Transverse colon (tissue), 3 donors: ENCODE results near the gene SRPX2.

Experiments
- CTCF ChIP-seq, 5 experiments: fragments of 200-600 bp in 3 of 5; fragments of 450-650 bp in 2 of 5; sonication (generic) in 3 of 5; IDR thresholded peaks; 1 replicate in 2 of 5; 2 replicates in 3 of 5; pipeline ENCODE4 v1.5.1; 2016 to 2017; ENCODE audit warnings: antibody characterized with exemption in 5 of 5, inconsistent platforms in 3 of 5, mild to moderate bottlenecking in 2 of 5, moderate library complexity in 1 of 5
- EP300 ChIP-seq: sonication (generic); formaldehyde crosslinking; IDR thresholded peaks from one replicate; pipeline ENCODE4 v1.6.1; 2017; ENCODE audit warnings: antibody characterized with exemption, low read depth

GRCh38 chrX:100682939-100683338 lies 38.9 kb downstream of the SRPX2 start:
- TF ChIP-seq EP300 (no peak), CTCF (IDR thresholded peaks at IDR 0.05) (no peak)
